AG04449 (cell line): ENCODE measurements around the gene ELOVL6.
"Not testable (repeated sequence)": the region's sequence is repeated elsewhere in the genome, so short reads cannot be mapped to it uniquely, and the experiment has no call there.

Source experiments
- CTCF ChIA-PET: fragments of 350-600 bp; formaldehyde crosslinking; extraction: SDS; loops from one replicate; lab custom pipeline; 2021; ENCODE audit warnings: antibody characterized with exemption; lab: Yijun Ruan, JAX
- POLR2A ChIA-PET: fragments of 400-600, 350-600 bp; formaldehyde crosslinking; extraction: SDS; loops from one replicate; lab custom pipeline; 2020; ENCODE audit warnings: antibody characterized with exemption, inconsistent platforms; lab: Yijun Ruan, JAX
- DNase-seq: peaks from one replicate; pipeline ENCODE4 v3.0.0-alpha.2; 2010; ENCODE audit warnings: low read depth, low spot score
- H3K4me3 ChIP-seq: 2 replicates; pipeline ENCODE4 v1.5.1; 2011; ENCODE audit warnings: low read depth, mild to moderate bottlenecking, control low read depth, low read length
- TF ChIP-seq, protein P1 (sequence below): IDR thresholded peaks from one replicate; pipeline ENCODE4 v1.5.1; 2011; ENCODE audit warnings: mild to moderate bottlenecking, moderate library complexity, low read length, control low read depth, inconsistent platforms; ENCODE audit not compliant: insufficient read depth; ENCODE audit errors: missing control alignments

ELOVL6 gene

DNA sequence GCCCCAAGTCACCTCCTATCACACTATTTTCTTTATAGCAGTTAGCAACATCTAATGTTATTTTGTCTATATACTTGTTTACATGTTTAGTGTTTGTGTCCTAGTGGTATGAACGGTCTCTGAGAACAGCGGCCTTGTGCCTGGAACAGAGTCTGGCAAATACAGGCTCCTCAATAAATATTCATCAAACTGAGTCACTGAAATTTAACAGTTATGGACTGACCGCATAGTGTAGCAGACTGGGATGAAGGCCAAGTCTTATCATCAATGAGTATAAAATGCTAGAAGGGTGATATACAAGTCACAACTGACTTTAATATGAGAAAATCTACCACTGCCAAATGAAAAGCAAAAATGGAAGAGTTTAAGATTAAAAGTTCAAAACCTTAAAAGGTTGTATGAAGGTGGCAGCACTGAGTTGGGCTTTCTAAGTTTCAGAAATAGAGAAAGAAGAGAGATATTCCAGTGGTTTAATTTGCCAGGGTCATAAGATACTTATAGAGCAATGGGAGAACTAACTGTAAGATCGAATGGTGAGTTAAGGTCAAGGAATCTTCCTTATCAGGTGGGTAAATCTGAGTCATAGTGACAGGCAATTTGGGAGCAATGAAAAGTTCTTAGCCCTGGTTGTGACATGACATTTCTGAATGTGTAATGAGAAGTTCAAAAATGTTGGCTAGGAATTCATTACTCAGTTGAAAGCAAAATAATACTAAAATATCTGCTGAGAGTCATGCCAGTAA is 34.9 kb downstream of the ELOVL6 start:
- CTCF ChIA-PET = interaction anchor here (0.7 to 2.6 kb wide), 8 partner anchors 10 to 345 kb away, joined by 3 to 16 read pairs (median 4); no protein-coding TSS in a partner anchor
- POLR2A ChIA-PET = no interaction called here
- peak; percentile 76 for DNase-seq

GRCh38 chr4:110160618-110161017 is 37.8 kb downstream of the ELOVL6 start:
- ChIA-PET CTCF (no interaction called here), POLR2A (no interaction called here)
- TF ChIP-seq, protein P1, sequence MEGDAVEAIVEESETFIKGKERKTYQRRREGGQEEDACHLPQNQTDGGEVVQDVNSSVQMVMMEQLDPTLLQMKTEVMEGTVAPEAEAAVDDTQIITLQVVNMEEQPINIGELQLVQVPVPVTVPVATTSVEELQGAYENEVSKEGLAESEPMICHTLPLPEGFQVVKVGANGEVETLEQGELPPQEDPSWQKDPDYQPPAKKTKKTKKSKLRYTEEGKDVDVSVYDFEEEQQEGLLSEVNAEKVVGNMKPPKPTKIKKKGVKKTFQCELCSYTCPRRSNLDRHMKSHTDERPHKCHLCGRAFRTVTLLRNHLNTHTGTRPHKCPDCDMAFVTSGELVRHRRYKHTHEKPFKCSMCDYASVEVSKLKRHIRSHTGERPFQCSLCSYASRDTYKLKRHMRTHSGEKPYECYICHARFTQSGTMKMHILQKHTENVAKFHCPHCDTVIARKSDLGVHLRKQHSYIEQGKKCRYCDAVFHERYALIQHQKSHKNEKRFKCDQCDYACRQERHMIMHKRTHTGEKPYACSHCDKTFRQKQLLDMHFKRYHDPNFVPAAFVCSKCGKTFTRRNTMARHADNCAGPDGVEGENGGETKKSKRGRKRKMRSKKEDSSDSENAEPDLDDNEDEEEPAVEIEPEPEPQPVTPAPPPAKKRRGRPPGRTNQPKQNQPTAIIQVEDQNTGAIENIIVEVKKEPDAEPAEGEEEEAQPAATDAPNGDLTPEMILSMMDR = no peak

More for the DNA sequence above, 34.9 kb downstream of the ELOVL6 start:
- TF ChIP-seq, protein P1 = no peak
- no peak overlapping the region for H3K4me3 ChIP-seq

GRCh38 chr4:110159541-110159940 is 38.9 kb downstream of the ELOVL6 start:
- CTCF ChIA-PET = no interaction called here
- TF ChIP-seq, protein P1 = no peak

More at GRCh38 chr4:110160618-110161017, 37.8 kb downstream of the ELOVL6 start:
- no peak for DNase-seq
- no peak overlapping the region for H3K4me3 ChIP-seq

GRCh38 chr4:110157580-110157979 is 40.8 kb downstream of the ELOVL6 start:
- CTCF ChIA-PET = no interaction called here
- no peak for DNase-seq
- TF ChIP-seq, protein P1 = no peak
- no peak overlapping the region for H3K4me3 ChIP-seq
- POLR2A ChIA-PET = no interaction called here

More at GRCh38 chr4:110159541-110159940, 38.9 kb downstream of the ELOVL6 start:
- DNase-seq = no peak
- H3K4me3 ChIP-seq = no peak overlapping the region
- POLR2A ChIA-PET = no interaction called here

DNA sequence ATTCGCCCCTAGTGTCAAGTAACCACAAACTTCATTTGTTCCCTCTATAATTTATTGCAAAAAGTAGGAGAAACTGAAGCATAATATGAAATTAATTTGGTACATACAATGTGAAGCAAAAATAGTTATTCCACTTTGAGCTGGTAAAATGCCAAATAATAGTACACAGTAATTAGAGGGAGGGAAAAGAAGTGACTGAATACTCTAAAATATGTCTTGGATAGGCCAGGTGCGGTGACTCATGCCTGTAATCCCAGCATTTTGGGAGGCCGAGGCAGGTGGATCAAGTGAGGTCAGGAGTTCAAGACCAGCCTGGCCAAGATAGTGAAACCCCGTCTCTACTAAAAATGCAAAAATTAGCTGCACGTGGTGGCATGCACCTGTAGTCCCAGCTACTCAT is 41.2 kb downstream of the ELOVL6 start:
- CTCF ChIA-PET, DNase-seq, POLR2A ChIA-PET, H3K4me3 ChIP-seq: not testable (repeated sequence)

- no peak for DNase-seq
- POLR2A ChIA-PET = no interaction called here
- no peak overlapping the region for H3K4me3 ChIP-seq
- TF ChIP-seq, protein P1 = no peak
- CTCF ChIA-PET = no interaction called here
Measured at GRCh38 chr4:110156442-110156841, 42.0 kb downstream of the ELOVL6 start.

- CTCF ChIA-PET = interaction anchor here (1.6 kb wide), 1 partner anchor 10 kb away, joined by 4 read pairs; no protein-coding TSS in a partner anchor
- no peak for DNase-seq
- POLR2A ChIA-PET = no interaction called here
- TF ChIP-seq, protein P1 = no peak
- H3K4me3 ChIP-seq = no peak overlapping the region
Measured at GRCh38 chr4:110155654-110156053, 42.8 kb downstream of the ELOVL6 start.
